HCT116 (cell line): ENCODE data around the gene MEIOB. TPM values are rescaled to one million over a fixed set of nuclear protein-coding genes. Genes with fewer than 3 reads are reported as not detected.

ENCODE experiments used
- ATAC-seq: fragments of 200-7000 bp; cut with Tn5 transposase; 2 replicates; pipeline ENCODE4 v1.9.1; 2020; ENCODE audit warnings: mild to moderate bottlenecking, moderate library complexity
- BruUV-seq: library from RNA; stranded (reverse); fragments of 400-500 nt; replicated peaks from 2 replicates; lab custom pipeline; 2021; lab: Mats Ljungman, UMichigan
- CTCF ChIA-PET: fragments of 300-600 bp; sonication (Branson Sonifier 250); formaldehyde crosslinking; loops from one replicate; lab custom pipeline; 2021; ENCODE audit warnings: antibody characterized with exemption; lab: Charles Lee
- POLR2A ChIA-PET: fragments of 300-600, 350-600 bp; sonication (Branson Sonifier 250); formaldehyde crosslinking; loops from one replicate; lab custom pipeline; 2021; ENCODE audit warnings: antibody characterized with exemption; lab: Charles Lee
- RAD21 ChIA-PET, 2 experiments: fragments of 300-600 bp; sonication (Branson Sonifier 250); formaldehyde crosslinking; loops; one replicate each; lab custom pipeline; 2023; ENCODE audit warnings: low total read pairs in 2 of 2; ENCODE audit not compliant: uncharacterized antibody in 2 of 2, unreplicated experiment in 2 of 2, low non-redundant PET in 1 of 2; lab: Charles Lee
- DNase-seq: peaks from one replicate; pipeline ENCODE4 v3.0.0-alpha.2; 2010; ENCODE audit warnings: low read depth, low spot score
- H2AFZ ChIP-seq: fragments of 200-600 bp; shearing (Covaris generic), sonication (generic); 2 replicates; pipeline ENCODE4 v1.6.1; 2017; ENCODE audit warnings: low read depth, mixed run types, mixed read lengths, antibody characterized with exemption, low read length; ENCODE audit not compliant: poor library complexity, severe bottlenecking
- H3K27ac ChIP-seq: 2 replicates; pipeline ENCODE4 v1.5.1; 2012; ENCODE audit warnings: low read depth, low read length
- H3K27me3 ChIP-seq: fragments of 200-600 bp; sonication (generic); 2 replicates; pipeline ENCODE4 v1.6.1; 2016; ENCODE audit warnings: mixed run types, low read length, mixed read lengths; ENCODE audit not compliant: insufficient read depth
- H3K36me3 ChIP-seq, 2 experiments: fragments of 200-500 bp in 1 of 2; fragments of 200-600 bp in 1 of 2; sonication (Bioruptor generic) in 1 of 2; sonication (generic) in 1 of 2; 2 replicates each; pipeline versions ENCODE4 v1.5.1 to v1.6.1; 2014 to 2016; ENCODE audit warnings: low read length in 2 of 2, inconsistent platforms in 1 of 2, mixed read lengths in 1 of 2, mixed run types in 1 of 2; ENCODE audit not compliant: insufficient read depth in 2 of 2, control insufficient read depth in 1 of 2
- H3K4me1 ChIP-seq, 2 experiments: fragments of 200-600 bp in 1 of 2; sonication (generic) in 1 of 2; 2 replicates each; pipeline versions ENCODE4 v1.5.1 to v1.6.1; 2012 to 2017; ENCODE audit warnings: low read length in 2 of 2, inconsistent platforms in 1 of 2, mild to moderate bottlenecking in 1 of 2, mixed read lengths in 1 of 2, mixed run types in 1 of 2, moderate library complexity in 1 of 2; ENCODE audit not compliant: insufficient read depth in 2 of 2, control insufficient read depth in 1 of 2
- H3K4me2 ChIP-seq: fragments of 200-600 bp; sonication (generic); 2 replicates; pipeline ENCODE4 v1.6.1; 2017; ENCODE audit warnings: mixed run types, low read length, mixed read lengths
- H3K4me3 ChIP-seq, 2 experiments: fragments of 200-600 bp in 1 of 2; sonication (generic) in 1 of 2; replicated peaks in 1 of 2; 2 replicates each; pipeline ENCODE4 v1.5.1; 2011 to 2016; ENCODE audit warnings: low read length in 2 of 2, control low read depth in 1 of 2, low read depth in 1 of 2, mild to moderate bottlenecking in 1 of 2, mixed read lengths in 1 of 2, mixed run types in 1 of 2
- H3K79me2 ChIP-seq: fragments of 200-600 bp; sonication (generic); 2 replicates; pipeline ENCODE4 v1.6.1; 2017; ENCODE audit warnings: mild to moderate bottlenecking, mixed run types, low read length, moderate library complexity, mixed read lengths; ENCODE audit not compliant: insufficient read depth
- H3K9ac ChIP-seq: fragments of 200-600 bp; sonication (generic); 2 replicates; pipeline ENCODE4 v1.6.1; 2016; ENCODE audit warnings: low read length, mixed read lengths
- H3K9me2 ChIP-seq: fragments of 200-600 bp; sonication (generic), shearing (Covaris generic); 2 replicates; pipeline ENCODE4 v1.6.1; 2017; ENCODE audit warnings: mixed run types, mild to moderate bottlenecking, moderate library complexity; ENCODE audit not compliant: insufficient read depth
- H3K9me3 ChIP-seq, 2 experiments: fragments of 200-500 bp in 1 of 2; fragments of 200-600 bp in 1 of 2; sonication (Bioruptor generic) in 1 of 2; sonication (generic) in 1 of 2; 2 replicates each; pipeline ENCODE4 v1.6.1; 2014 to 2017; ENCODE audit warnings: low read length in 2 of 2, mixed read lengths in 2 of 2, inconsistent platforms in 1 of 2, low read depth in 1 of 2, mild to moderate bottlenecking in 1 of 2, mixed run types in 1 of 2, moderate library complexity in 1 of 2; ENCODE audit not compliant: control insufficient read depth in 1 of 2, insufficient read depth in 1 of 2
- H4K20me1 ChIP-seq: fragments of 200-600 bp; sonication (generic), shearing (Covaris generic); 2 replicates; pipeline ENCODE4 v1.6.1; 2017; ENCODE audit warnings: mixed run types, mild to moderate bottlenecking, moderate library complexity; ENCODE audit not compliant: insufficient read depth
- ATF3 ChIP-seq: IDR thresholded peaks from 2 replicates; pipeline ENCODE4 v1.6.1; 2012
- CBX3 ChIP-seq: IDR thresholded peaks from 2 replicates; pipeline ENCODE4 v1.6.1; 2012; ENCODE audit warnings: low read depth
- CEBPB ChIP-seq: IDR thresholded peaks from 2 replicates; pipeline ENCODE4 v1.6.1; 2012; ENCODE audit warnings: low read depth
- EZH2 ChIP-seq: fragments of 200-600 bp; sonication (generic); IDR thresholded peaks from 2 replicates; pipeline ENCODE4 v1.6.1; 2017; ENCODE audit warnings: antibody characterized with exemption, mixed run types
- EZH2phosphoT487 ChIP-seq: fragments of 200-600 bp; IDR thresholded peaks from 2 replicates; pipeline ENCODE4 v1.6.1; 2018; ENCODE audit warnings: antibody characterized with exemption, borderline replicate concordance
- POLR2A ChIP-seq: IDR thresholded peaks from 2 replicates; pipeline ENCODE4 v1.7.0; 2011; ENCODE audit warnings: borderline replicate concordance; ENCODE audit not compliant: insufficient read depth, insufficient read length; ENCODE audit errors: extremely low read depth
- POLR2AphosphoS5 ChIP-seq: IDR thresholded peaks from 2 replicates; pipeline ENCODE4 v1.6.1; 2011; ENCODE audit warnings: mild to moderate bottlenecking, low read depth, low read length, moderate library complexity
- RAD21 ChIP-seq: IDR thresholded peaks from 2 replicates; pipeline ENCODE4 v1.6.1; 2012; ENCODE audit warnings: low read depth, mild to moderate bottlenecking
- SIN3A ChIP-seq: IDR thresholded peaks from 2 replicates; pipeline ENCODE4 v1.6.1; 2012; ENCODE audit warnings: low read depth
- SP1 ChIP-seq: IDR thresholded peaks from 2 replicates; pipeline ENCODE4 v1.6.1; 2012; ENCODE audit warnings: low read depth
- SRF ChIP-seq: IDR thresholded peaks from 2 replicates; pipeline ENCODE4 v1.6.1; 2012; ENCODE audit warnings: low read depth
- TCF7L2 ChIP-seq: IDR thresholded peaks from 2 replicates; pipeline ENCODE4 v1.7.0; 2011; ENCODE audit warnings: borderline replicate concordance, inconsistent platforms; ENCODE audit not compliant: insufficient read depth, insufficient read length; ENCODE audit errors: extremely low read depth
- YY1 ChIP-seq: IDR thresholded peaks from 2 replicates; pipeline ENCODE4 v1.6.1; 2011; ENCODE audit warnings: low read length, low read depth, moderate library complexity, mild to moderate bottlenecking; ENCODE audit not compliant: insufficient replicate concordance; ENCODE audit errors: extremely low read depth
- intact Hi-C: fragments of 100-400 bp; cut with micrococcal nuclease; formaldehyde crosslinking; loops from 2 replicates; pipeline ENCODE4 v1.10.0; 2022
- total RNA-seq: library from RNA; stranded (reverse); gene quantifications from one replicate; pipeline ENCODE4 v1.2.1, GENCODE V29; 2021; ENCODE audit not compliant: unreplicated experiment
- TF ChIP-seq, protein P1 (sequence below): IDR thresholded peaks from 2 replicates; pipeline ENCODE4 v1.6.1; 2012; ENCODE audit warnings: low read depth
- TF ChIP-seq, protein P2 (sequence below): IDR thresholded peaks from 2 replicates; pipeline ENCODE4 v1.6.1; 2011; ENCODE audit warnings: mild to moderate bottlenecking, low read length, moderate library complexity; ENCODE audit not compliant: insufficient replicate concordance; ENCODE audit errors: extremely low read depth

The MEIOB gene
- total RNA-seq, 1 experiment from 2014 or later = 0.59 TPM

GRCh38 chr16:1862394-1862793, 9.6 kb downstream of the MEIOB start:
- Histone ChIP-seq H3K9me2 (no peaks in the 10 kb centered on the region), H3K36me3 (no peaks in the 10 kb centered on the region), H4K20me1 (no peaks in the 10 kb centered on the region), H3K27ac (no peak overlapping the region), H3K27me3 (no peaks in the 10 kb centered on the region; the same call in 1 of the 2 replicates), H3K4me2 (no peak overlapping the region), H3K4me1 (peaks cover 11% of the 10 kb centered on the region in 2 experiments; a peak in 3 of 4 replicates), H3K79me2 (no peaks in the 10 kb centered on the region), H3K4me3 (no peak overlapping the region), H3K9ac (no peak overlapping the region), H3K9me3 (no peaks in the 10 kb centered on the region), H2AFZ (no peak overlapping the region)
- ATAC-seq (no peak), DNase-seq (no peak)
- no peak for TF ChIP-seq SP1
- no peak for TF ChIP-seq EZH2
- no peak for TF ChIP-seq SRF
- TF ChIP-seq ATF3 = no peak
- no peak for TF ChIP-seq EZH2phosphoT487
- TF ChIP-seq POLR2AphosphoS5 = no peak
- CTCF ChIA-PET = interaction anchor here (1.2 kb wide), 1 partner anchor 141 kb away, joined by 3 read pairs; no protein-coding TSS in a partner anchor
- BruUV-seq = no TSS peak
- POLR2A ChIA-PET = no interaction called here
- RAD21 ChIA-PET = no interaction called here
- intact Hi-C loops = no loop called here

DNA sequence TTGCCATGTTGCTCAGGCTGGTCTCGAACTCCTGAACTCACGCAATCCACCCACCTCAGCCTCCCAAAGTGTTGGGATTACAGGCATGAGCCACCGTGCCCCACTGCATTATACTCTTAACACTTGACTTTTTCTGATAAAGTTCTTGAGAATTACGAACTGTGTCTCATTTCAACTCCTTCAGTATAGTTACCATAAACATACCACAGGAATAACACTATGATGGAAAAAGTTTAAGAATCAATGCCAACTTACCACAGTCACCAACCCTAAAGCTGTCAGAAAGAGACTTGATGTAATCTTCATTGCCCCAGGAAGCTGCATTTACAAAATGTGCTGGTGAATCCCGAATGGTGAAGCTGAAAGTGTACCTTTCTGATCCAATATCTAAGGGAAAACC, 10.2 kb downstream of the MEIOB start:
- no peaks in the 10 kb centered on the region for H4K20me1 ChIP-seq
- no peak overlapping the region for H3K9ac ChIP-seq
- no TSS peak for BruUV-seq
- no peak overlapping the region for H3K4me2 ChIP-seq
- no peak overlapping the region for H2AFZ ChIP-seq
- H3K36me3 ChIP-seq = no peaks in the 10 kb centered on the region
- H3K79me2 ChIP-seq = no peaks in the 10 kb centered on the region
- H3K9me3 ChIP-seq = no peaks in the 10 kb centered on the region
- no peak for TF ChIP-seq TCF7L2
- no peak for TF ChIP-seq CEBPB
- TF ChIP-seq, protein P1, sequence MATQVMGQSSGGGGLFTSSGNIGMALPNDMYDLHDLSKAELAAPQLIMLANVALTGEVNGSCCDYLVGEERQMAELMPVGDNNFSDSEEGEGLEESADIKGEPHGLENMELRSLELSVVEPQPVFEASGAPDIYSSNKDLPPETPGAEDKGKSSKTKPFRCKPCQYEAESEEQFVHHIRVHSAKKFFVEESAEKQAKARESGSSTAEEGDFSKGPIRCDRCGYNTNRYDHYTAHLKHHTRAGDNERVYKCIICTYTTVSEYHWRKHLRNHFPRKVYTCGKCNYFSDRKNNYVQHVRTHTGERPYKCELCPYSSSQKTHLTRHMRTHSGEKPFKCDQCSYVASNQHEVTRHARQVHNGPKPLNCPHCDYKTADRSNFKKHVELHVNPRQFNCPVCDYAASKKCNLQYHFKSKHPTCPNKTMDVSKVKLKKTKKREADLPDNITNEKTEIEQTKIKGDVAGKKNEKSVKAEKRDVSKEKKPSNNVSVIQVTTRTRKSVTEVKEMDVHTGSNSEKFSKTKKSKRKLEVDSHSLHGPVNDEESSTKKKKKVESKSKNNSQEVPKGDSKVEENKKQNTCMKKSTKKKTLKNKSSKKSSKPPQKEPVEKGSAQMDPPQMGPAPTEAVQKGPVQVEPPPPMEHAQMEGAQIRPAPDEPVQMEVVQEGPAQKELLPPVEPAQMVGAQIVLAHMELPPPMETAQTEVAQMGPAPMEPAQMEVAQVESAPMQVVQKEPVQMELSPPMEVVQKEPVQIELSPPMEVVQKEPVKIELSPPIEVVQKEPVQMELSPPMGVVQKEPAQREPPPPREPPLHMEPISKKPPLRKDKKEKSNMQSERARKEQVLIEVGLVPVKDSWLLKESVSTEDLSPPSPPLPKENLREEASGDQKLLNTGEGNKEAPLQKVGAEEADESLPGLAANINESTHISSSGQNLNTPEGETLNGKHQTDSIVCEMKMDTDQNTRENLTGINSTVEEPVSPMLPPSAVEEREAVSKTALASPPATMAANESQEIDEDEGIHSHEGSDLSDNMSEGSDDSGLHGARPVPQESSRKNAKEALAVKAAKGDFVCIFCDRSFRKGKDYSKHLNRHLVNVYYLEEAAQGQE = no peak
- no peak for TF ChIP-seq YY1
- TF ChIP-seq SP1 = no peak
- TF ChIP-seq POLR2AphosphoS5 = no peak
- TF ChIP-seq SIN3A = no peak
- TF ChIP-seq EZH2phosphoT487 = no peak
- TF ChIP-seq CBX3 = no peak
- no peak for TF ChIP-seq POLR2A
- no peak for TF ChIP-seq RAD21
- TF ChIP-seq, protein P2, sequence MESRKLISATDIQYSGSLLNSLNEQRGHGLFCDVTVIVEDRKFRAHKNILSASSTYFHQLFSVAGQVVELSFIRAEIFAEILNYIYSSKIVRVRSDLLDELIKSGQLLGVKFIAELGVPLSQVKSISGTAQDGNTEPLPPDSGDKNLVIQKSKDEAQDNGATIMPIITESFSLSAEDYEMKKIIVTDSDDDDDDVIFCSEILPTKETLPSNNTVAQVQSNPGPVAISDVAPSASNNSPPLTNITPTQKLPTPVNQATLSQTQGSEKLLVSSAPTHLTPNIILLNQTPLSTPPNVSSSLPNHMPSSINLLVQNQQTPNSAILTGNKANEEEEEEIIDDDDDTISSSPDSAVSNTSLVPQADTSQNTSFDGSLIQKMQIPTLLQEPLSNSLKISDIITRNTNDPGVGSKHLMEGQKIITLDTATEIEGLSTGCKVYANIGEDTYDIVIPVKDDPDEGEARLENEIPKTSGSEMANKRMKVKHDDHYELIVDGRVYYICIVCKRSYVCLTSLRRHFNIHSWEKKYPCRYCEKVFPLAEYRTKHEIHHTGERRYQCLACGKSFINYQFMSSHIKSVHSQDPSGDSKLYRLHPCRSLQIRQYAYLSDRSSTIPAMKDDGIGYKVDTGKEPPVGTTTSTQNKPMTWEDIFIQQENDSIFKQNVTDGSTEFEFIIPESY = no peak
- TF ChIP-seq SRF = no peak
- TF ChIP-seq, all 23 proteins: peak for 0
- POLR2A ChIA-PET = no interaction called here
- RAD21 ChIA-PET = no interaction called here
- Histone ChIP-seq H3K4me1 (peaks cover 11% of the 10 kb centered on the region in 2 experiments; a peak in 3 of 4 replicates), H3K27me3 (no peaks in the 10 kb centered on the region; the same call in 1 of the 2 replicates), H3K9me2 (no peaks in the 10 kb centered on the region), H3K27ac (no peak overlapping the region), H3K4me3 (no peak overlapping the region)
- DNase-seq = no peak
- CTCF ChIA-PET = interaction anchor here (1.2 kb wide), 1 partner anchor 142 kb away, joined by 3 read pairs; no protein-coding TSS in a partner anchor
- ATAC-seq = no peak
- intact Hi-C loops = no loop called here
